Endodermal cell (in vitro differentiated cells): ENCODE data around the gene TMEM147. TPM values are rescaled to one million over a fixed set of nuclear protein-coding genes. Genes with fewer than 3 reads are reported as not detected.
A peak's percentile ranks its signal among the peaks of the same experiment; 100 is the strongest.

Experiments
- DNase-seq: peaks from one replicate; pipeline ENCODE4 v3.0.0-alpha.2; 2017
- H3K27ac ChIP-seq: 2 replicates; pipeline ENCODE4 v1.5.1; 2013; ENCODE audit warnings: mild to moderate bottlenecking, low read depth, low read length, moderate library complexity
- H3K27me3 ChIP-seq: 2 replicates; pipeline ENCODE4 v1.6.1; 2013; ENCODE audit warnings: mild to moderate bottlenecking, low read length, moderate library complexity; ENCODE audit not compliant: insufficient read depth, control insufficient read depth, poor library complexity, severe bottlenecking
- H3K36me3 ChIP-seq: 2 replicates; pipeline ENCODE4 v1.7.0; 2013; ENCODE audit warnings: mild to moderate bottlenecking, low read length, moderate library complexity; ENCODE audit not compliant: control insufficient read depth, insufficient read depth
- H3K4me1 ChIP-seq: one replicate; pipeline ENCODE4 v1.7.0; 2013; ENCODE audit warnings: low read length; ENCODE audit not compliant: control insufficient read depth, insufficient read depth
- H3K4me3 ChIP-seq: 2 replicates; pipeline ENCODE4 v1.5.1; 2013; ENCODE audit warnings: mild to moderate bottlenecking, low read length, moderate library complexity
- H3K9ac ChIP-seq: 2 replicates; pipeline ENCODE4 v1.6.1; 2013; ENCODE audit warnings: mild to moderate bottlenecking, low read length, moderate library complexity; ENCODE audit not compliant: poor library complexity, severe bottlenecking; ENCODE audit errors: extremely low read depth
- H3K9me3 ChIP-seq: 2 replicates; pipeline ENCODE4 v1.6.1; 2013; ENCODE audit warnings: mild to moderate bottlenecking, low read length, moderate library complexity; ENCODE audit not compliant: control insufficient read depth
- H3K27ac Mint-ChIP-seq: 2 replicates; pipeline ENCODE4 v1.8.0; 2020; ENCODE audit warnings: mixed read lengths
- H3K27me3 Mint-ChIP-seq: 2 replicates; pipeline ENCODE4 v1.8.0; 2021; ENCODE audit warnings: mild to moderate bottlenecking, mixed read lengths; ENCODE audit not compliant: insufficient read depth
- H3K36me3 Mint-ChIP-seq: 2 replicates; pipeline ENCODE4 v1.8.0; 2020; ENCODE audit warnings: low read depth, mixed read lengths
- H3K4me1 Mint-ChIP-seq: 2 replicates; pipeline ENCODE4 v1.8.0; 2020; ENCODE audit warnings: mixed read lengths
- H3K4me3 Mint-ChIP-seq: 2 replicates; pipeline ENCODE4 v1.8.0; 2020; ENCODE audit warnings: mild to moderate bottlenecking, moderate library complexity, mixed read lengths
- H3K9me3 Mint-ChIP-seq: 2 replicates; pipeline ENCODE4 v1.8.0; 2020; ENCODE audit warnings: mild to moderate bottlenecking, mixed read lengths
- CTCF ChIP-seq: fragments of 200-600 bp; sonication (generic); conservative IDR thresholded peaks from 2 replicates; pipeline ENCODE4 v1.5.0; 2021; ENCODE audit warnings: antibody characterized with exemption, mild to moderate bottlenecking
- WGBS, 2 experiments: methylation state at CpG; one replicate each; pipeline versions ENCODE4 v1.1.5 to v1.1.7; 2013; ENCODE audit warnings: missing lambda C conversion rate in 2 of 2, mixed read lengths in 1 of 2; ENCODE audit not compliant: insufficient coverage in 1 of 2, insufficient read length in 1 of 2; 5-methylcytosine and 5-hydroxymethylcytosine counted together
- total RNA-seq, 2 donors: library from RNA; stranded (reverse); fragmentation: NEBNext Ultra II Directional in 1 of 2; extraction: Animal tissue kit (Norgen Biotek cat#: 25700) in 1 of 2; gene quantifications; 2 replicates in 1 of 2; 3 replicates in 1 of 2; pipeline ENCODE4 v1.2.1, GENCODE V29; 2021

Gene TMEM147
- total RNA-seq, 2 donors from 2014 or later: 109 to 119 TPM

DNA sequence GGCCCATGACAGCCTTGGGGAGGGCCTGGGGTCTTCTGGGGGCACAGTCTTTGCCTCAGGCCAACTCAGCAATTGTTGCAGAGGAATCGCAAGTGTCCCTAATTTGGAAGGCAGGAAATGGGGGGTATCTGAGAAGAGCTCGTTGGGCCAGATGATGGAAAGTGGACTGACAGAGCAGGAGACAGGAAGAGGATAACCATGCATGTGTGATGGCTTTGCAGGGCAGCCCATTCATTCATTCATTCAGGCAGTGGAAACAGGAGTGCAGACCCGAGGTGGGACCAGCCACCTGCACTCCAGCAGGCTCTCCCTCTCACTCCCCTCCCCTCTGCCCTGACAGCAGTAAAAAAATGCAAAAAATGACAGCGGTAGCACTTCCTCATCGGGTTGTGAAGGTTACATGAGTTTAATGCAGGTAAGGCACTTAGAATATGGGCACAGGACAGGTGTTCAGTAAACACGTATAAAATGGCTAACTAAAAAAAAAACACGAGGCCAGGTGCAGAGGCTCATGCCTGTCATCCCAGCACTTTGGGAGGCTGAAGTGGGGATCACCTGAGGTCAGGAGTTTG is 5.0 kb upstream of the TMEM147 start:
- Mint-ChIP-seq H3K9me3 (no peaks in the 10 kb centered on the region), H3K4me3 (no peak overlapping the region), H3K4me1 (peaks cover 16% of the 10 kb centered on the region), H3K36me3 (peaks cover 33% of the 10 kb centered on the region), H3K27me3 (no peaks in the 10 kb centered on the region), H3K27ac (no peak overlapping the region)
- no peaks in the 10 kb centered on the region for H3K4me1 ChIP-seq
- WGBS, 2 experiments: 91 to 92% methylated on average over 6 to 7 of the region's 7 CpGs
- TF ChIP-seq CTCF: no peak
- no peaks in the 10 kb centered on the region for H3K27me3 ChIP-seq
- no peaks in the 10 kb centered on the region for H3K9me3 ChIP-seq
- no peak overlapping the region for H3K9ac ChIP-seq
- H3K36me3 ChIP-seq: peaks cover 16% of the 10 kb centered on the region
- H3K27ac ChIP-seq: no peak overlapping the region
- H3K4me3 ChIP-seq: no peak overlapping the region
- no peak for DNase-seq

GRCh38 chr19:35542209-35542608 is 3.2 kb upstream of the TMEM147 start:
- Histone ChIP-seq H3K9me3 (no peaks in the 10 kb centered on the region), H3K9ac (no peak overlapping the region), H3K27ac (no peak overlapping the region), H3K4me3 (no peak overlapping the region), H3K36me3 (peaks cover 21% of the 10 kb centered on the region), H3K27me3 (no peaks in the 10 kb centered on the region), H3K4me1 (peaks cover 10% of the 10 kb centered on the region)
- no peak for TF ChIP-seq CTCF
- Mint-ChIP-seq H3K4me3 (no peak overlapping the region), H3K9me3 (no peaks in the 10 kb centered on the region), H3K36me3 (peaks cover 39% of the 10 kb centered on the region), H3K4me1 (peaks cover 16% of the 10 kb centered on the region), H3K27ac (no peak overlapping the region), H3K27me3 (no peaks in the 10 kb centered on the region)
- WGBS, 2 experiments: 93 to 100% methylated on average over 3 to 11 of the region's 11 CpGs
- no peak for DNase-seq

DNA sequence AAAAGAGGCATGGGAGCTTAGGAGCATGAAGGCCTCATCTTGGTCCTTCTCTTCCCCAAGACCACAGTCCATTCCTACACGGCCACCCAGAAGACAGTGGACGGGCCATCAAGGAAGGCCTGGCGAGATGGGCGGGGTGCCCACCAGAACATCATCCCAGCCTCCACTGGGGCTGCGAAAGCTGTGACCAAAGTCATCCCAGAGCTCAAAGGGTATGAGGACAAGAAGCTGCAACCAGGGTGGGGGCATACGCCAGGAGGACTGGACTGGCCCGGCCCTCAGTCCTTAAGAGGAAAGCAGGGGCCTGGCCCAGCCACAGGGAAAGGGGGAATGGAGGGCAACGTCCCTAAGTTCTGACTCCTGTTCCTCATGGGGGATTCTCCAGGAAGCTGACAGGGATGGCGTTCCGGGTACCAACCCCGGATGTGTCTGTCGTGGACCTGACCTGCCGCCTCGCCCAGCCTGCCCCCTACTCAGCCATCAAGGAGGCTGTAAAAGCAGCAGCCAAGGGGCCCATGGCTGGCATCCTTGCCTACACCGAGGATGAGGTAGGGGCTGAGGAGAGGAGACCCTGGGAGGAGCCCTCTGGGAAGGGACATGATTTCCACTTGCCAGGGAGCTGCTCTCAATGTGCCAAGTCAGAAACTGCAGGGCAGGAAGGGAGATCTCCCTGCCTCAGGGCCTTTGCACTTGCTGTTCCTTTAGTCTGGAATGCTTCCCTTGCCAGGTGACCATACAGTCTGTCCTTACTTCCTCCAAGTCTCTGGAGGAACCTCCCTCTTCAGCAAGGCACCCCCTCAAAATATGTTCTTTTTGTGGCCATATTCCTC is 1.9 kb upstream of the TMEM147 start:
- peaks cover 46% of the 10 kb centered on the region for H3K36me3 Mint-ChIP-seq
- no peaks in the 10 kb centered on the region for H3K9me3 Mint-ChIP-seq
- DNase-seq: no peak
- H3K4me1 Mint-ChIP-seq: peaks cover 15% of the 10 kb centered on the region
- 92 to 96% methylated on average over 11 to 15 of the region's 15 CpGs for WGBS, 2 experiments
- no peaks in the 10 kb centered on the region for H3K27me3 Mint-ChIP-seq
- H3K27me3 ChIP-seq: no peaks in the 10 kb centered on the region
- H3K27ac Mint-ChIP-seq: no peak overlapping the region
- peak overlapping the region; percentile 84 for H3K4me3 Mint-ChIP-seq
- H3K4me3 ChIP-seq: peak overlapping the region; percentile 99
- H3K9me3 ChIP-seq: no peaks in the 10 kb centered on the region
- H3K36me3 ChIP-seq: peaks cover 29% of the 10 kb centered on the region
- TF ChIP-seq CTCF: no peak
- H3K27ac ChIP-seq: no peak overlapping the region
- H3K4me1 ChIP-seq: peaks cover 10% of the 10 kb centered on the region
- no peak overlapping the region for H3K9ac ChIP-seq
